ENCODE data around the gene NDUFA1.
"Not testable (repeated sequence)": the region's sequence is repeated elsewhere in the genome, so short reads cannot be mapped to it uniquely, and the experiment has no call there.

GRCh38 chrX:119890626-119891025 is 19.0 kb downstream of the NDUFA1 start:
- not testable (repeated sequence) for TF ChIP-seq POLR2A (IDR thresholded peaks at IDR 0.05); POLR2AphosphoS5 (IDR thresholded peaks at IDR 0.05); CTCF (IDR thresholded peaks at IDR 0.05 in 8 of 11, conservative IDR thresholded peaks at IDR 0.05 in 3 of 11)
